PC-3 (cell line): Measurements from ENCODE around the gene STAB2.

Source experiments
- CTCF ChIP-seq: fragments of 300-600 bp; sonication (generic); conservative IDR thresholded peaks from 2 replicates; pipeline ENCODE4 v1.5.1; 2017; ENCODE audit warnings: antibody characterized with exemption, low read depth, mild to moderate bottlenecking, low read length
- EZH2 ChIP-seq: fragments of 300-600 bp; sonication (generic); IDR thresholded peaks from one replicate; pipeline ENCODE4 v1.6.1; 2017; ENCODE audit warnings: antibody characterized with exemption, mild to moderate bottlenecking, low read length; ENCODE audit not compliant: unreplicated experiment

- TF ChIP-seq CTCF: no peak
- no peak for TF ChIP-seq EZH2
These were observed 199.1 kb downstream of the STAB2 start for GRCh38 chr12:103786201-103786600.
